Measurements from ENCODE around the gene CETP.
"Not testable (repeated sequence)": the region's sequence is repeated elsewhere in the genome, so short reads cannot be mapped to it uniquely, and the experiment has no call there.

The CETP gene

DNA sequence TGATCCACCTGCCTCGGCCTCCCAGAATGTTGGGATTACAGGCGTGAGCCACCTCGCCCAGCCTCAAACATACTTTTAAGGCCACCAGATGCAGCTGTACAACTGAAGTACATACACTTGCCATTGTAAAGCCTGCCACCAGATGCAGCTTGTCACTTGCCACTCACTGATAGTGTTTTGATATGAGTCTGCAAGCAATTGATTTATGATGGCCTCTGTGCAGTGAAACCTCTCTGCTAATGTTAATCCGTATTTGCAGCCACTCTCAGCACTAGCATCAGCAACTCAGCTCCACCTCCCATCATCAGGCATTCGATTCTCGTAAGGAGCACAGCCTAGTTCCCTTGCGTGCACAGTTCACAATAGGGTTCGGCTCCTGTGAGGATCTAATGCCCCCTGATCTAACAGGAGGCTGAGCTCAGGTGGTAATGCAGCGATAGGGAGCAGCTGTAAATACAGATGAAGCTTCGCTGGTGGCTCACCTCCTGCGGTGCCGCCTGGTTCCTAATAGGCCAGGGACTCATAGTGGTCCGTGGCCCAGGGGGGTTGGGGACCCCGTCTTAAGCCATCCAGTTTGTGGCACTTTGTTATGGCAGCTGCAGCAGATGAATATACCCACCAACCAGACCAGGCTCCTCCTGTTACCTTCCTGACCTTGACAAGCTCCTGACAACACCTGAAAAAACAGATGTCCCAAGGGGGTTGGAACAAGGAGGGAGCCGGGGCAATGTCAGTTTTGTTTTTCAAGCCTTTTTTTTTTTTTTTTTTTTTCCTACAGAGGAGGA lies 31.1 kb upstream of the CETP start:
- no peak for DNase-seq (ENCODE audit: low spot score)
- in situ Hi-C loops (cut with MboI; ENCODE audit: low pct_unique_long_range_greater_than_20kb, low sequenced_read_pairs, unreplicated experiment) = no loop called here
- TF ChIP-seq CTCF (IDR thresholded peaks at IDR 0.05; ENCODE audit: extremely low read depth, insufficient read depth, missing control alignments) = no peak

DNA sequence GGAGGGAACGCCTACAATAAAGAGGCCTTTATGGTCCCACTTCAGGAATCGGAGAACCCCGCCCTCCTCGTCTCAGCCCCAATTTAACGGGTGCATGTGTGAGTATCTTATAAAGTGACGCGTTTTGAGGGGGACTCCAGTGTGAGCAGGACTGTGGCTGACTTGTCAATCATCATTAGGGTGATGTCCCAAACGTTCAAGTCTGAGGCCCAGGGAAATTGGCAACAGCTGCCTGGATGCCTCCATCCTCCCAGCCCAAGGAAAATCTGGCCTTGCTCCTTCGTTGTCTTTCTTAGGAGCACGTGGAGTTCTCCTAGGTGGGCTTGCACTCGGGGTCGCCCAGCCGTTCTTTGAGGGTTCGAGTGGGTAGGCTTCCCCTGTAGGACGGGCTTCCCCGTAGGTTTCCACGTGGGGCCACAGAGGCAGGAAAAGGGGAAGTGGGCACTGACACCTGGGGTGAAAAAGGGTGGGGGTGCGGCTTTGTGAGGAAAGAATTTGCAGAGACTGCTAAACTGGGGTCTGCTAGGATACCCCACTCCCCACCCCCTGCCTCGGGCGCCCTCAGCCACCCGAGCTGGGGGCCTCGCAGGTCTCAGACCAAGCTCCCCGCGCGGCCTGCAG lies 30.4 kb upstream of the CETP start:
- no peak for TF ChIP-seq CTCF (IDR thresholded peaks at IDR 0.05; ENCODE audit: extremely low read depth, insufficient read depth, missing control alignments)
- peak; percentile 73 for DNase-seq (ENCODE audit: low spot score)
- in situ Hi-C loops (cut with MboI; ENCODE audit: low pct_unique_long_range_greater_than_20kb, low sequenced_read_pairs, unreplicated experiment) = no loop called here

GRCh38 chr16:56931892-56932720 lies 29.6 kb upstream of the CETP start, which contains the start of gene HERPUD1:
Gene HERPUD1, plus strand, starts transcription at chr16:56932142. Its CDS starts 103 bp downstream, at chr16:56932245.
- in situ Hi-C loops (cut with MboI; ENCODE audit: low pct_unique_long_range_greater_than_20kb, low sequenced_read_pairs, unreplicated experiment) = no loop called here
- TF ChIP-seq CTCF (IDR thresholded peaks at IDR 0.05; ENCODE audit: extremely low read depth, insufficient read depth, missing control alignments) = no peak
- peak; percentile 99 for DNase-seq (ENCODE audit: low spot score)

DNA sequence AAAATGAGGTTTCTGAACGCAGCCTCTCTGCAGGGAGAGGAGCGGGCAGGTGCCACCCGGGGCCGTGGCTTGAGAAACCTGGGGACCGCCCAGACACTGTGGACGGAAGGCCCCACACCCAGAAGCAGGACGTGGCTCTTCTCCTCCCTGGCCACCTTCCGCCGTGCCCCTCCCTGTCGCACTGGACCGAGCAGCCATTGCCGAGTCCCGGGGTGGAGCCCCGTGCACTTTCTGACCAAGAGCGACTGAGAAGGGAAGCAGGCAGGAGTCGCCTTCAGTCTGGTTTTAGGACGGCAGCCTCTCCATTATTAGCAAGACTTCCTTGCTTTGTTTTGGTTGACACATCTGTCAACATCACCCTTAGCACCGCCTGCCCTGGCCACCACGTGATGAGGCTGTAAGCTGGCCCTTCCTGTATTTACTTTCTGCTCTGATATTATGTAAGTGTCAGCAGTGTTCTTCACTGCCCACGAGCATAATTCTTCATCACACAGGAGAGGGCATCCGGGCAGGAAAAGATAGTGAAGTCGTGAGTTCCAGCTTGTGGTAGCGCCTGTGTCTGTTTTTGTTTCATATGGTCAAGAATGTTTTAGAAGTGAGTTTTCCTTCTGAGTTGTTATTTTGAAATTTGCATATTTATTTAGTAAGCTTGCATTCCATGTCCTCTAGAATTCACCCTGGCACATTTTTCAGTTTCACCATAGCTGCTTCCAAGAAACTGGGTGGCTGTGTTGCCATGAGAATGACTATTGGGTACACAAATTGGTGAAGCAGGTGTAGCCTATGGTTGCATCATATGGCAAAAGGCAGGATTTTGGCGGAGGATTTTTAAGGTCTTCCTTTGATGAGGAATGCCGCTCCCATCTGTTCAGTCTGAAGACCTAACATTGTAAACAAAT lies 28.8 kb upstream of the CETP start:
- in situ Hi-C loops (cut with MboI; ENCODE audit: low pct_unique_long_range_greater_than_20kb, low sequenced_read_pairs, unreplicated experiment) = no loop called here
- TF ChIP-seq CTCF (IDR thresholded peaks at IDR 0.05; ENCODE audit: extremely low read depth, insufficient read depth, missing control alignments) = no peak
- peak; percentile 45 for DNase-seq (ENCODE audit: low spot score)

DNA sequence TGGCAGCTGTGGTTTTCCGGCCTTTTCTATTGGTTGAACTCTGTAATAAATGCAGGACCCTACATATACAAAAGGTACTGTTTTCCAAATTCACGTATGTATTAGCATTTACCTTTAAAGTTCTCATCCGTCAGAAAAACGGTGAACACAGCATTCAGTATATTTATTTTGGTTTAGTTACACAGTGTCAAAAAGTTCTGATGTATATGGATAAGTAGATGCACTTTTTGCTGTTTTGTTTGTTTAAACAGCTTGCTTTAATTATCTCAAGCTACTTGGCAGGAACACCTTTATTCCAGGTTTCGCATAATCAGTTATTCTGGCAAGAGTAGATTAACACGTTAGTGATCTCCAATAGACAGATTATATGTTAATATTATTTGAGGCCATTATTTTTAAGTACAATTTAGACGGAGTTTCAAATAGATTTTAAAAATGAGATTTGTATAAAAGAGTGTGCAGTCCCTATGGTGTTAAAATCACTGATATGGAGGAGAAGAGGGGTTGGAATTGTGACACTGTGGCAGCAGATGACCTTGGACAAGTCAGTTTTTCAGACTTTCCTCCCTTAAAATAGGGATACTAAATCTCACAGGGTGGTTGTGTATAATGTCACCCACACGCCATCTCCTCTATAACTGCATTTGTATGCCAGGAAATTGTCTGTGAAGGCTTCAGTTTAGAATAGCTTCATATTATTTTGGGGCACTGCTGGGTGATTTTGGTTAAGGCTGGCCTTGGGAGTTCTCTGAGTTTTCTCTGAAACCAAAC lies 27.7 kb upstream of the CETP start:
- in situ Hi-C loops (cut with MboI; ENCODE audit: low pct_unique_long_range_greater_than_20kb, low sequenced_read_pairs, unreplicated experiment) = no loop called here
- TF ChIP-seq CTCF (IDR thresholded peaks at IDR 0.05; ENCODE audit: extremely low read depth, insufficient read depth, missing control alignments) = no peak
- DNase-seq (ENCODE audit: low spot score) = no peak

DNA sequence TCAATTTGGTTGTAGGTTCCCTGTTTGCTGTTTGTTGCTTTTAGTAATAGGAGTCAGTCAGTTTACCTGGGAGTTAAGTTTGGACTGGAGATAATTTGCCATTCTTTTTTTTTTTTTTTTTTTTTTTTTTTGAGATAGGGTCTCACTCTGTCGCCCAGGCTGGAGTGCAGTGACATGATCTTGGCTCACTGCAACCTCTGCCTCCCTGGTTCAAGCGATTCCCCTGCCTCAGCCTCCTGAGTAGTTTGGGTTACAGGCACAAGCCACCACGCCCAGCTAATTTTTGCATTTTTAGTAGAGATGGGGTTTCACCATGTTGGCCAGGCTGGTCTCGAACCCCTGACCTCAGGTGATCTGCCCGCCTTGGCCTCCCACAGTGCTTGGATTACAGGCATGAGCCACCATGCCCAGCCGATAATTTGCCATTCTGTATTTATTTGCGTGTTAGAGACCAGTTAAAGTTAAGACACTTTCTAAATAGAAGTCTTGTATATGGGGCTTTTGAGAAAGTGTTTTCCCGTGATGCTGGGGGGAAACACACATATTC lies 27.1 kb upstream of the CETP start:
- in situ Hi-C loops (cut with MboI; ENCODE audit: low pct_unique_long_range_greater_than_20kb, low sequenced_read_pairs, unreplicated experiment); DNase-seq (ENCODE audit: low spot score): not testable (repeated sequence)

Measured in GM13977 (cell line).